HL-60 (cell line): Measurements from ENCODE around the gene C3orf20.

Experiments
- POLR2AphosphoS5 ChIP-seq: IDR thresholded peaks from 2 replicates; pipeline ENCODE4 v1.6.1; 2012; ENCODE audit warnings: low read depth
- REST ChIP-seq: IDR thresholded peaks from 2 replicates; pipeline ENCODE4 v1.6.1; 2012; ENCODE audit warnings: low read depth; ENCODE audit not compliant: insufficient replicate concordance
- SPI1 ChIP-seq: IDR thresholded peaks from 2 replicates; pipeline ENCODE4 v1.6.1; 2012; ENCODE audit warnings: low read depth, mild to moderate bottlenecking, borderline replicate concordance
- TF ChIP-seq, protein P1 (sequence below): IDR thresholded peaks from one replicate; pipeline ENCODE4 v1.5.1; 2011; ENCODE audit warnings: low read length, control low read depth, inconsistent platforms; ENCODE audit not compliant: insufficient read depth

DNA sequence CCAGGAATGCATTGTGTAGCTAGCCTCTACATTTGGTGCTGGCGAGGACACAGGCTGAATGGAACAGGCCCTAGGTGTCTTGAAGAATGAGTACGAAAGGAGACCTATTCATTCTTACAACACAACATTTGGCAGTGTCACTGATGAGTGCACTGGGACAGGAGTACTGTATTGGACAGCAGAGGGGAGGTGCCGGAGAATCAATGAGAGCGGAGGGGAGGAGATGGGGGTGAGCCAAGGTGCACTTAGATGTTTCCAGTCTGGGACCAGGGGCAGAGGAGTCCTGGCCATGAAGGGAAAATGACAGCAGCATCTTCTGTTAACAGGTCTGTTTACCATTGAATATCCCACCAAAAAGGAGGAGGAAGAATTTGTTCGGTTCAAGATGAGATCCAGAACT, 53.2 kb downstream of the C3orf20 start:
- TF ChIP-seq, protein P1, sequence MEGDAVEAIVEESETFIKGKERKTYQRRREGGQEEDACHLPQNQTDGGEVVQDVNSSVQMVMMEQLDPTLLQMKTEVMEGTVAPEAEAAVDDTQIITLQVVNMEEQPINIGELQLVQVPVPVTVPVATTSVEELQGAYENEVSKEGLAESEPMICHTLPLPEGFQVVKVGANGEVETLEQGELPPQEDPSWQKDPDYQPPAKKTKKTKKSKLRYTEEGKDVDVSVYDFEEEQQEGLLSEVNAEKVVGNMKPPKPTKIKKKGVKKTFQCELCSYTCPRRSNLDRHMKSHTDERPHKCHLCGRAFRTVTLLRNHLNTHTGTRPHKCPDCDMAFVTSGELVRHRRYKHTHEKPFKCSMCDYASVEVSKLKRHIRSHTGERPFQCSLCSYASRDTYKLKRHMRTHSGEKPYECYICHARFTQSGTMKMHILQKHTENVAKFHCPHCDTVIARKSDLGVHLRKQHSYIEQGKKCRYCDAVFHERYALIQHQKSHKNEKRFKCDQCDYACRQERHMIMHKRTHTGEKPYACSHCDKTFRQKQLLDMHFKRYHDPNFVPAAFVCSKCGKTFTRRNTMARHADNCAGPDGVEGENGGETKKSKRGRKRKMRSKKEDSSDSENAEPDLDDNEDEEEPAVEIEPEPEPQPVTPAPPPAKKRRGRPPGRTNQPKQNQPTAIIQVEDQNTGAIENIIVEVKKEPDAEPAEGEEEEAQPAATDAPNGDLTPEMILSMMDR, result no peak
- no peak for TF ChIP-seq POLR2AphosphoS5
- TF ChIP-seq SPI1, result no peak
- TF ChIP-seq REST, result no peak
